CD4-positive, alpha-beta T cell treated with Interleukin-2 at 100 ng/mL for 4 hours (primary cell): ENCODE measurements around the gene ATP11A.
"Not testable (repeated sequence)": the region's sequence is repeated elsewhere in the genome, so short reads cannot be mapped to it uniquely, and the experiment has no call there.

Source experiments
- DNase-seq: peaks from one replicate; pipeline ENCODE4 v3.0.0-alpha.2; 2020; ENCODE audit warnings: low spot score

The ATP11A gene

DNA sequence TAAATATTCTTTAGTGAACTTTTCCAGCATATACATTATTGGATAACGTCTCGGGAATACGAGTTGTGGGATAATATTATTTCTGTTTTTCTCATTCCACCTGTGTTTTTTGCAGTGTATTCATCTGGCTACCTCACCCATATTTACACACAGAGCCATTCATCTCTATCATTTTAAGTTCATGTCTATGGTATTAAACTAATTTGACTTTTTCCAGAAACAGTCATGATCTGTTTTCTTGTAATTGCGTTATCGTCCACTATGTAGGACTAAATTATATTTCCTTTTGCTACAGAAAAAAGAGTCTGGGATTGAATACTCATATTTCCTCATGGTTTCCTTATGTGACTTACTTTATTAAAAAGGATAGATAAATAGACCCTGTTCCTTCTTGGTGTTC lies 2.7 kb downstream of the ATP11A start:
- DNase-seq: no peak

- no peak for DNase-seq
Measured at GRCh38 chr13:112693831-112694497, 4.1 kb downstream of the ATP11A start.

DNA sequence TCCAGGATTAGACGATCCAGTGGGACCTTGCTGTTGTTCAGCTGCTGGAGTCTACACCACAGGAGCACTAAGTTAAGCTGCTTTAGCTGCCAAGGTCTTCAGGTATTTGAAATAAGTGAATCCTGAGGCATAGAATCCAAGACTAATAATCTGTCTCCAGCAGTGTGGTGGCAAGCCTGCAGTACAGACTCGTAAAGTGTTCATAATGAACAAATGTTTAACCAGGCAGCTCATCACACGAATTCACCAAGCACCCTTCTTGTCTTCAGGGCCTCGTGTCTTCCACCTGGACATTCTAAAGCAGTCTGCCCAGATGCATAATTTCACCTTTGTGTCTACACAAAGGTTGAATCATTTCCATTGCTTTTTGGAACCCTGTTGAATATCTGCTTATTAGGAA lies 5.3 kb downstream of the ATP11A start:
- DNase-seq: no peak

DNA sequence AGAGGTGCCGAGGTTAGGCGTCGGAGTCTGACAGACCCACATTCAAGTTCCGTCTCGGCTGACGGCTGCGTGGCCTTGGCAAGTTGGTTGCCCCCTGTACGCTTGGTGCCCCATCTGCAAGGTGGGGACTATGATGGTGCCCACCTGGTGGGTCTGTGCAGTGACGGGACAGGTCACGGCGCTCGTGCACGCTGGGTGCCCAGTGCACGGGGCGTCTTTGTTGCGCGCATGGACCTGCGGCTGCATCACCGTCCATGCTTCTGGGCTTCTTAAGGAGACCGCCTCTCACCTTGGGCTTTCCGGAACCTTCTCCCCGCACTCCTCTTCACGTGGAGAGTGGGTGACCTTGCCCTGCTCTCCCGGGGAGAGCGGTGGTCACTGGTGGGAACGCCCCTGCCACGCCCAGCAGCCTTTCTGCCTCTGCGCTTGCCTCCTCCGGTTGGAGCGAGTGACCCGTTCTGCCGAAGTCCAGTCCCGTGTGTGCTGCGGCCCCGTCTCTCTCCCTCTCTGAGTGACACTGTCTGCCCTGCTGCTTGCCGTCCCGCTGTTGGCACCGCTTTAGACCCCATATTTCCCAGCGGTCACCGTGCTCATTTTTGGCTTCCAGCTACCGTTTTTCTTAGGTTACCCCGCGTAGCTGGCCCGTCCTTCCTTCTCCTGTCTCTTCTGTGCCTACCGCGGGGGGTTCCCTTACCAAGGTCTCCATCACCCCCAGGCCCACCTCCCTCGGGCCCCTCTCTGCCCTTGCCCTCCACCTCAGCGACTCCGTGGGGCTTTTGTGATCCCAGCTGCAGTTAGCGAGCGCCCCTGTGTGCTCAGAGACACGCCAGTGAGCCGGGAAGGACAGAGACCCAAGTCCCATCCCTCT lies 6.4 kb downstream of the ATP11A start:
- DNase-seq: no peak

DNA sequence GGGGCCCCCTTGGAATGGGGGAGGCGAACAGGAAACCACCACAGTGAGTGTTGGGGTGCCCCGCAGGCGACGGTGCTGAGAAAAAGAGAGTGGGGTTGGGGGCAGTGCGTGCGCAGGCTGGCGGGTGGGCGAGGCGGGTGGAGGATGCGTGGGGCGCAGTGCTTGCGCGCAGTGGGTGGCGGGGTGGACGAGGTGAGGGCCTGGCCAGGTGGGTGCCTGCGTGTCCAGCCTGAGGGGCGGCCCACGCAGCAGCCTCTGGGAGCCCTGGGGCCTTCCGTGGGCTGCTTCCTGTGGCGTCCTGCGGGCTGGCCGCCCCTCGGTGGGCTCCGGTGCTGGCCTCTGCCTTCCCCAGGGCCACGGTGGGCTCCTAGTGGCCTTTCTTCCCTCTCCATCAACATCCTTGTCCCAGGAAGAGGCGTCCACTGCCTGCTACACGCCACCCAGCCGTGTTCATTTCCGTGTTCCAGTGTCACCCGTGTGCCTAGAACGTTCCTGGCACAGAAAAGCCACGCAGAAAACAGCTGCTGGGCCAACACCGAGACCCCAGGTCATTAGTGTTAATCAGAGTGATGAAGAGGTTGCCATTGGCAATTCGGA lies 7.1 kb downstream of the ATP11A start:
- DNase-seq: no peak

- DNase-seq: no peak
Measured at GRCh38 chr13:112697756-112698655, 8.2 kb downstream of the ATP11A start.

DNA sequence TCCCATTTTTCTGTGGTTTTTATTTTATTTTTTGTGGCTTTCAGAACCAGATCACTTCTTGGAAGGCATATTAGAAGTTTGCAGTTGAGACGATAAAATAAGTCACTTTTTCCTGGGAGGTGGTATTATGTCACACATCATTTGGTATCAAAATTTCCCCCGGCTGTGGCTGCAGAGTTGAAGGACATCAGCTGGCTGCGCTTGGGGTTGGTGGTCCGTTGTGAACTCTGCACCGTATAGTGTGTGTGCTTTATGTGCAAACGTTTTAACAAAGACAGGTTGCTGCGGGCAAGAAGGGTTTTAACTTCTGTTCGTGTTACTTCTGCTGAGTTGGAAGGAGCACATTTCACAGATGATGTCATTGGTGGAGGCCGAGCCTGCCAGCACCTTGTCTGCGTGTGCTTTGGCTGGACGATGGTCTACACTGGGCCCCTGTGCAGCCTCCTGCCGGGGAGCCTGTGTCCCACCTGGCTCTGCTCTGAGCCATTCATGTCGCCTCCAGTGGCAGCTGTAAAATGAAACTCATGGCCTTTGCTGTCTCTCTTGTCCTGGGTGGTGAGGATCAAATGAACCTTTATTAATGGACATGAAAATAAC lies 9.6 kb downstream of the ATP11A start:
- no peak for DNase-seq

DNA sequence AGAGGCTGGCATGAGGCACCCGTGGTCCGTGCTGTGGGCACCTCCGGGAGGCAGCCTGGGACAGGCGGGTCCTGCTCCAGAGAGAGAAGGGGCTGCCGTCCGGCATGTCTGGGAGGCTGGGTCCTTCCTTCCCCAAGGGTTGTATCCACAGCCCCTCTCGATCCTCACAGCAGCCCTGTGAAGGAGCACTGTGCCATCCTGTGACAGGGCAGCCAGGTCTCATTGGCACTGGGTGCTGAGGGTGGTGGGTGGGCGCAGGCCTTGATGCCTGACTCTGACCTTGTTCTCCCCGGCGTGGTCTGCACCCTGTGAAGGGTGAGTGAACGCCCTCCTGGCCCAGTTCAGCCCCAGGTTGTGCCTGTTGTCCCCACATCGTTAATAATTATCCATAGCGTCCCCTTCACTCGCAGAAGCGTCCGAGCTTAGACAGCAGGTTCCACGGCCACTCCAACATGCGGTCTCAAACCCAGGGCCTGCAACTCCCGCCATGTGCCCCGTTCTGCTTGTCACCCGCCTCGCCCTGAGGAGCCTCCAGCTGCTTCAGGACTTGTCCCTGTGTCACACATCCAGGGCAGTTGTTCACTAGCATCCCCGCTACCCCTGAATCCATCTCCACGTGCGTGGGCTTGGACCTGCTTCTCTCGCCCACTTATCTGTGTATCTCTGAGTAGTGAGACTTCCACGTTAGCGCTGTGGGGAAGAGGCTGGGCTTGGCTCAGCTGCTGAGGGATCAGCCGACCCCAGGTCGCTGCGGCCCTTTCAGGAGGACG lies 10.6 kb downstream of the ATP11A start:
- DNase-seq: no peak

DNA sequence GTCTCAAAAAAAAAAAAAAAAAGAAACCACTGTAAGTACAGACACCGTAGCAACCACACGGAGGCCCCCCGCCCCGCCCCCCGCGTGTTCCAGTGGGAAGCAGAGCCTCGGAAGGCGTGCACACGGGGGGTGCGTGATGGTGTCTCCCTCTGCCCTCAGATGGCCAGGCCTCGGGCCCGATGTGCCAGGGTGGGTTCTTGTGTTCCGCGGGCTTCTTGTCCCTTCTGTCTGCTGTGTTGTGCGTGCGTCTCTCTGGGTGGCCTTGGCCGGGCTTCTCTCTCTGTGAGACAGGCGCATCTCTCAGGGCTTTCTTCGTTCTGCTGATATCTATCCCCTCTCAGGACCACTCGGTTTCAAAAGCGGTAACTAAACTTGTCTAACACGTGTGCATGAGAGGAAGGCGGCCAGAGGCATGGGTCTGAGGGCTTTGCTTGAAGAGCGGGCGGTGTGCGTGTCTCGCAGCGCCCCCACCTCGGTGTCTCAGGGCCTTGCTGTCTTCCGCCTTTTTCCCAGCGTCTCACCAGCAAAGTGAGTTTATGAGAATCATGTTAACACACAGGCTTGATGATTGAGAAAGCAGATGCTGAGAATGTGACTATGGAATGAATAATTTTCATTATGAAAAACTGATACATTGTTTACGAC lies 12.6 kb downstream of the ATP11A start:
- DNase-seq: no peak

DNA sequence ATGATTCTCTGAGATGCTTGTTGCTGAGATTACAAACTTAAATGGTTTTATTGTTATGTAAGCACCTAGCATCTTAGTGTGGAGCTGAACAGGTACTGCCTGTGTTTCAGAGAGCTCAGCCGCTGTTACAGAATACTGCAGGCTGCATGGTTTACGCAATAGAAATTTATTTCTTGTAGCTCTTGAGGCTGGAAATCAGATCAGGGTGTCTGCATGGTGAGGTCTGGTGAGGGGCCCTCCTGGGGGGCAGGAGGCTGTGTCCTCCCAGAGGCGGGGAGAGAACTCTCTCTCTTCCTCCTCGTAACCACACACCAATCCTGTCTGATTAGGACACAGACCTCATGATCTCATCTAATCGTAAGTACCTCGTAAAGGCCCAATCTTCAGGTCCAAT lies 13.1 kb downstream of the ATP11A start:
- no peak for DNase-seq

DNA sequence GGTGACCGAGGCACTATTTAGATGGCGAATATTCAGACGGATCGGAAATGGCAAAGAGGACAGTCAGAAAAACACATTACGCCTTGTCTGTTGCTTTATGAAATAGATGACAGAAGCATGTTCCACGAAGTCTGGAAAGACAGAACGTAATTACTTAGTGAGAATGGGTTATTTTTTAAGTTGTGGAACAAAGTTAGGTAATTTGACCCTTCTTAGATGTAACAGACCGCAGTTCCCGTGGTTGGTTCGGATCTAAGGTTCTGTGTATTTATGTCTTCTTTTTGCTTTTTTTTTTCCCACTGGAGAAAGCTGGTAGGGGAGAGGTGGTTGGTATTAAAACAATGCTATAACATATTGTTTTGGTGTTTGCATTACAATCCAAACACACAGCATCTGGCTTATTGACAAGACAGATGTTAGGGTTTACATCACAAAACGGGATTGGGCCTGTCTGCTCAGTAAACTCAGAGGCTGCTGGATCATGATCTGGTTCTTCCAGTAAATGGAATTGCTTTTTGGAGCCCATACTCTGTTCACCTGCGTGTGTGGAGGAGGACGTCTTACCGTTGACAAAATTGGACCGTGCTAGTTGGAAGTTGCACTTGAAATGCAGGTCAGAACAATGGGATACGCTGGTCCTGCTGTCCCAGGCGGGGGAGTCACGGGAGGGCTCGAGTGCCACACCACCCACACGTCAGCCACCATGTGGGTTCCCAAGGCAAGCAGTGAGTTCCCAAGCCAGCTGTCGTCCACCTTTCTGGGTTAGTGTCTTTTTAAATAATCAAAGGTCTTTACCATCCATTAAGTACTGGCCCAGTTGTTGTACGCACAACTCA lies 13.8 kb downstream of the ATP11A start:
- no peak for DNase-seq

GRCh38 chr13:112704308-112705145 lies 14.7 kb downstream of the ATP11A start:
- DNase-seq: no peak

GRCh38 chr13:112705286-112705685 lies 15.4 kb downstream of the ATP11A start:
- DNase-seq: no peak

- no peak for DNase-seq
Measured at GRCh38 chr13:112706171-112706570, 16.3 kb downstream of the ATP11A start.

DNA sequence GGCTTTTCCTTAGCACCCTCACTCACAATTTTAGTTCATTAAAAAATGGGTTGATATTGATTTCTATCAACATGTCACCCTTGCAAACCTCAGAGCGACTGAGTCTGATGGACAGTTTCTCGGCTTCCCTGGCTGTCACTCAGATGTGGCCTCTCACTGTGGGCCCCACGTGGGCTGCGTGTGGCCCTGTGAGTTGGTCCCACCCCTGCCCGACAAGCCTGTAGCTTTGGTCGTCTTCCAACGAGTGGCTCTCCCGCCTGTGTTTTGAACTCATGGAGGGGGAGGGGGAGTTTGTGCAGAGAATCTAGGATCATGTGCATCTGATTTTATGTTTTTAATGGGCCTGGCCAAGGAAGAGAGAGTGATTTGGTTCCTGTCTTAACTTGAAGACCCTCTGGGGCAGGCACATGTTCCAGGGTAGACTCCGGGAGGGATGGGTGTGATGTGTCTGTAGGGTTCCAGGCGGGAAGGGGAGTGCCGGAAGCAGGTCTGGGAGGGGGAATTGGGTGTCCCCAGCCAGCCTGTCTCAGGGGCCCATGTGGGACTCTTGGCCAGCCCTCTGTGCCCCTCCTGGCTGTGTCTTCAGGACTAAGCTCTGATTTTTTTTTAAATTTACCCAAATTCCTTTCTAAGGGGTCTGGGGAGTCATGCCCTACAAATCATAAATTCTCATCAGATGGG lies 18.9 kb downstream of the ATP11A start:
- no peak for DNase-seq

GRCh38 chr13:112709316-112709715 lies 19.5 kb downstream of the ATP11A start:
- DNase-seq: not testable (repeated sequence)

DNA sequence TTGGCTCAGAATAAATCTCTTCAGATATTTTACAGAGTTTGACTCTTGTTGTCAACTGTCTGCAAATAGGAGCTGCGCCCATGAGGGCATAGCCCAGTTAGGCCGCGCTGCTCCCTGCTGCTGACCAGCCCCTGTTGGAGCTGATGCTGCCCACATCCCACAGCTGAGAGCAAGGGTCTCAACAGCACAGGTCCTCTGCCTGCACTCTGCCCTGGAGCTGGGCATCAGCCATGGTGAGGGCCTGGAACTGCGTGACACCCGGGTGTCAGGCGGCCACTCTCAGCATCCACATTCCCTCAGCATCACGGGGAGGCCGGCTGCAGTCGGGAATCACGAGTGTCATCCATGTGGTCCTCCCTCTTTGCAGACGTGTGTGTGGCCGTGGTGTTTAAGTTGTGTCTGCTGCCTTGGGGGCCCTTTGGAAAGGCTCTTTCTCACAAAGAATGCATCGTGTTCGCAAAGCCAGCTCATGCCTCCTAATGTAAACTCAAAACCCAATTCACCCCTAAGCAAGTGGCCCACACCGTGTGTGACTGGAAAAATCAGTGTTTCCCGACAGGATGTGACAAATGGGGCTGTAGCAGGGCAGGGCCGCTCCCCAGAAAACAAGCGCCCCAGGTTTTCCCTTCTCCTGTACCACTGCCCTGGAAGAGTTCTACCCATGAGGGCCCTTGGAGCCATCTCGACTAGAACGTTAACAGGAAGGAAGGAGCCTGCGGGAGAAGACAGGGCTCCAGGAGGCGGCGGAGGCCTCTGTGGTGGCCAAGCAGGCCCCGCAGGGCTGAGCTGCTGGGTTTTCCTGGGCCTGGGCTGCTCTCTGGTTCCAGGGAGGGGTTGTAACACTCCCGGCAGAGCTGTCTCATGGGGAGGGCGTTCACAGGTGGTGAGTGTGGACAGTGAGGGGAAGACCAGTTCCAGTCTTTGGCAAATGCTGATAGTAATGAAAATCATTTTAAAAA lies 20.3 kb downstream of the ATP11A start:
- no peak for DNase-seq
